Measurements from ENCODE around the gene ABCB8. TPM values are rescaled to one million over a fixed set of nuclear protein-coding genes. Genes with fewer than 3 reads are reported as not detected.
A peak's percentile ranks its signal among the peaks of the same experiment; 100 is the strongest.

Gene ABCB8
- total and polyA plus RNA-seq, 9 of the 15 experiments (the other 6 are each of a cell fraction or from before 2014, with no cell fraction given) = 7.6 to 106 (median 36.3) TPM

GRCh38 chr7:151038951-151039849 is 10.9 kb downstream of the ABCB8 start (continued):
- TF ChIP-seq PPARD (CRISPR knock-in tag; IDR thresholded peaks at IDR 0.05) (no peak), SAFB (IDR thresholded peaks at IDR 0.05; ENCODE audit: borderline replicate concordance, low read depth, low read length) (no peak), MYBL2 (IDR thresholded peaks at IDR 0.05; ENCODE audit: low read depth) (no peak; the same call in 1 of the 2 replicates), MYBL2 (CRISPR knock-in tag; IDR thresholded peaks at IDR 0.05; ENCODE audit: borderline replicate concordance) (no peak), HNRNPL (IDR thresholded peaks at IDR 0.05; ENCODE audit: low read depth, low read length) (peak; percentile 77; the same call in 1 of the 2 replicates), ZNF57 (CRISPR knock-in tag; IDR thresholded peaks at IDR 0.05) (no peak), FOXP1 (CRISPR knock-in tag; IDR thresholded peaks at IDR 0.05) (no peak), ZKSCAN1 (IDR thresholded peaks at IDR 0.05; ENCODE audit: low read depth, low read length) (no peak), USF1 (CRISPR knock-in tag; IDR thresholded peaks at IDR 0.05) (no peak), ZNF644 (tag; IDR thresholded peaks at IDR 0.05; ENCODE audit: low read depth) (no peak; the same call in 1 of the 2 replicates), FOXJ2 (tag; IDR thresholded peaks at IDR 0.05) (no peak), ZNF740 (CRISPR knock-in tag; IDR thresholded peaks at IDR 0.05) (no peak), ZNF740 (tag; IDR thresholded peaks at IDR 0.05) (no peak), EWSR1 (IDR thresholded peaks at IDR 0.05; ENCODE audit: borderline replicate concordance, low read depth, partially characterized antibody) (no peak), TAF9B (IDR thresholded peaks at IDR 0.05; ENCODE audit: partially characterized antibody) (no peak), BHLHE40 (IDR thresholded peaks at IDR 0.05; ENCODE audit: low read length) (peak; percentile 46; the same call in 1 of the 2 replicates), CHD1 (IDR thresholded peaks at IDR 0.05; ENCODE audit: low read length) (no peak), NCOA4 (IDR thresholded peaks at IDR 0.05; ENCODE audit: partially characterized antibody) (no peak), POLR2AphosphoS5 (IDR thresholded peaks at IDR 0.05; ENCODE audit: control insufficient read depth, insufficient read depth, low read depth, low read length) (peak; percentile 96), GABPA (tag; conservative IDR thresholded peaks at IDR 0.05; ENCODE audit: low read depth) (0 out of 2 replicates have a peak, but pooled peaks have one; percentile 20), TOE1 (IDR thresholded peaks at IDR 0.05; ENCODE audit: borderline replicate concordance) (peak; percentile 48; the same call in 1 of the 2 replicates), TOE1 (CRISPR knock-in tag; IDR thresholded peaks at IDR 0.05; ENCODE audit: borderline replicate concordance, low read depth) (no peak)
- TF ChIP-seq, protein P1, sequence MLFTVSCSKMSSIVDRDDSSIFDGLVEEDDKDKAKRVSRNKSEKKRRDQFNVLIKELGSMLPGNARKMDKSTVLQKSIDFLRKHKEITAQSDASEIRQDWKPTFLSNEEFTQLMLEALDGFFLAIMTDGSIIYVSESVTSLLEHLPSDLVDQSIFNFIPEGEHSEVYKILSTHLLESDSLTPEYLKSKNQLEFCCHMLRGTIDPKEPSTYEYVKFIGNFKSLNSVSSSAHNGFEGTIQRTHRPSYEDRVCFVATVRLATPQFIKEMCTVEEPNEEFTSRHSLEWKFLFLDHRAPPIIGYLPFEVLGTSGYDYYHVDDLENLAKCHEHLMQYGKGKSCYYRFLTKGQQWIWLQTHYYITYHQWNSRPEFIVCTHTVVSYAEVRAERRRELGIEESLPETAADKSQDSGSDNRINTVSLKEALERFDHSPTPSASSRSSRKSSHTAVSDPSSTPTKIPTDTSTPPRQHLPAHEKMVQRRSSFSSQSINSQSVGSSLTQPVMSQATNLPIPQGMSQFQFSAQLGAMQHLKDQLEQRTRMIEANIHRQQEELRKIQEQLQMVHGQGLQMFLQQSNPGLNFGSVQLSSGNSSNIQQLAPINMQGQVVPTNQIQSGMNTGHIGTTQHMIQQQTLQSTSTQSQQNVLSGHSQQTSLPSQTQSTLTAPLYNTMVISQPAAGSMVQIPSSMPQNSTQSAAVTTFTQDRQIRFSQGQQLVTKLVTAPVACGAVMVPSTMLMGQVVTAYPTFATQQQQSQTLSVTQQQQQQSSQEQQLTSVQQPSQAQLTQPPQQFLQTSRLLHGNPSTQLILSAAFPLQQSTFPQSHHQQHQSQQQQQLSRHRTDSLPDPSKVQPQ (CRISPR knock-in tag; IDR thresholded peaks at IDR 0.05; ENCODE audit: borderline replicate concordance) = 0 out of 2 replicates have a peak, but pooled peaks have one; percentile 29

Measured in K562 (cell line).